Heart left ventricle (tissue), 13 donors: Measurements from ENCODE around the gene CCNA2.

Experiments
- POLR2A ChIP-seq, 2 donors: fragments of 450-650 bp; IDR thresholded peaks; one replicate each; pipeline ENCODE4 v1.6.1; 2017; ENCODE audit warnings: antibody characterized with exemption in 2 of 2, mild to moderate bottlenecking in 2 of 2, moderate library complexity in 2 of 2
- TF ChIP-seq, protein P1 (sequence below), 12 donors: fragments of 200-600 bp; sonication (generic) in 4 of 12; IDR thresholded peaks; one replicate each; pipeline versions ENCODE4 v1.5.0 to v1.8.0; 2018 to 2022; ENCODE audit warnings: antibody characterized with exemption in 12 of 12, mild to moderate bottlenecking in 5 of 12
- donor health status: ischemic (EF 13 %, LVEDD 7.1; RV severe dilation, severe dysfunction).
- donor health status: DM: no; HTN: yes; CAD: no.
- donor health status: DM: no; HTN: no; CAD: no.
- donor health status: ischemic (EF 25% LVEDD 6.9; RV normal size, moderate dysfunction).
- donor health status: ischemic (EF 25% LVEDD 5.7; RV mildly dilated, moderate dysfunction).
- donor health status: ischemic (EF 35%, LVEDD 5.7; RV mildly dilated, moderate dysfunction).
- donor health status: nonischemic (EF 11% LVEDD 7.7; RV severe dilation, severe dysfunction).
- donor health status: DM: yes; HTN: yes; CAD: no.
- donor health status: PGD.
- donor health status: ischemic (EF 29% LVEDD 5.4; RV normal size, mild dysfunction).
- donor health status: nonischemic (EF 23%, LVEDD 6.1; RV moderate dilation, normal function).

DNA sequence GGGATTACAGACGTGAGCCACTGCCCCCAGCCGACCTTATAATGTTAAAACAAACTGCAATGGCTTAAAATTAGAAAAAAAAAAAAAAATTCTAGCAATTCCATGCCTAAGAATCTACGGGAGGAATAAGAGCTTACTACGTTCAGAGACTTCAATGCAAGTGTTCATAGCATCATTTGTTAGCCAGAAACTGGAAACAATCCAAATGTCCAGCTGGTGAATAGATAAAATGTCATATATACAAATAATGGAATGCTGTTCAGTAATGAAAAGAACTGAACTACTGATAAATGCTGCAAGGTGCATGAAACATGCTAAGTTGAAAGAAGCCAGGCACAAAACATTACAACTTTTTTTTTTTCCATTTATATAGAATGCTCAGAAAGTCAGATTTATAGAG, 17.3 kb downstream of the CCNA2 start:
- TF ChIP-seq, protein P1, sequence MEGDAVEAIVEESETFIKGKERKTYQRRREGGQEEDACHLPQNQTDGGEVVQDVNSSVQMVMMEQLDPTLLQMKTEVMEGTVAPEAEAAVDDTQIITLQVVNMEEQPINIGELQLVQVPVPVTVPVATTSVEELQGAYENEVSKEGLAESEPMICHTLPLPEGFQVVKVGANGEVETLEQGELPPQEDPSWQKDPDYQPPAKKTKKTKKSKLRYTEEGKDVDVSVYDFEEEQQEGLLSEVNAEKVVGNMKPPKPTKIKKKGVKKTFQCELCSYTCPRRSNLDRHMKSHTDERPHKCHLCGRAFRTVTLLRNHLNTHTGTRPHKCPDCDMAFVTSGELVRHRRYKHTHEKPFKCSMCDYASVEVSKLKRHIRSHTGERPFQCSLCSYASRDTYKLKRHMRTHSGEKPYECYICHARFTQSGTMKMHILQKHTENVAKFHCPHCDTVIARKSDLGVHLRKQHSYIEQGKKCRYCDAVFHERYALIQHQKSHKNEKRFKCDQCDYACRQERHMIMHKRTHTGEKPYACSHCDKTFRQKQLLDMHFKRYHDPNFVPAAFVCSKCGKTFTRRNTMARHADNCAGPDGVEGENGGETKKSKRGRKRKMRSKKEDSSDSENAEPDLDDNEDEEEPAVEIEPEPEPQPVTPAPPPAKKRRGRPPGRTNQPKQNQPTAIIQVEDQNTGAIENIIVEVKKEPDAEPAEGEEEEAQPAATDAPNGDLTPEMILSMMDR (IDR thresholded peaks at IDR 0.05) = no peak
- TF ChIP-seq POLR2A (IDR thresholded peaks at IDR 0.05) = no peak
